ENCODE results near the gene TEX264.

Gene TEX264

GRCh38 chr3:51712511-51712931, 41.5 kb downstream of the TEX264 start:
- TF ChIP-seq ZNF8 (CRISPR knock-in tag; IDR thresholded peaks at IDR 0.05), result no peak
- TF ChIP-seq CSRNP3 (CRISPR knock-in tag; IDR thresholded peaks at IDR 0.05), result no peak
- no peak for ATAC-seq

- ATAC-seq, result no peak
- TF ChIP-seq ESRRG (CRISPR knock-in tag; IDR thresholded peaks at IDR 0.05) (no peak), TOX (CRISPR knock-in tag; IDR thresholded peaks at IDR 0.05; ENCODE audit: borderline replicate concordance) (no peak), RARB (CRISPR knock-in tag; IDR thresholded peaks at IDR 0.05) (no peak), SNAI2 (CRISPR knock-in tag; IDR thresholded peaks at IDR 0.05) (no peak), ZFP30 (CRISPR knock-in tag; IDR thresholded peaks at IDR 0.05) (no peak), PATZ1 (CRISPR knock-in tag; IDR thresholded peaks at IDR 0.05; ENCODE audit: borderline replicate concordance) (no peak), ISL1 (CRISPR knock-in tag; IDR thresholded peaks at IDR 0.05) (no peak), ZNF8 (CRISPR knock-in tag; IDR thresholded peaks at IDR 0.05) (no peak), CREB5 (CRISPR knock-in tag; IDR thresholded peaks at IDR 0.05; ENCODE audit: low read depth) (no peak)
Measured at GRCh38 chr3:51712963-51713362, 41.9 kb downstream of the TEX264 start.

- ATAC-seq, result no peak
- TF ChIP-seq TCF4 (CRISPR knock-in tag; IDR thresholded peaks at IDR 0.05; ENCODE audit: borderline replicate concordance), result no peak
- no peak for TF ChIP-seq TSHZ2 (CRISPR knock-in tag; IDR thresholded peaks at IDR 0.05)
- no peak for TF ChIP-seq PATZ1 (CRISPR knock-in tag; IDR thresholded peaks at IDR 0.05; ENCODE audit: borderline replicate concordance)
- no peak for TF ChIP-seq CSRNP3 (CRISPR knock-in tag; IDR thresholded peaks at IDR 0.05)
- TF ChIP-seq ESRRG (CRISPR knock-in tag; IDR thresholded peaks at IDR 0.05), result no peak
- no peak for TF ChIP-seq ZNF70 (CRISPR knock-in tag; IDR thresholded peaks at IDR 0.05)
- no peak for TF ChIP-seq OSR1 (CRISPR knock-in tag; IDR thresholded peaks at IDR 0.05)
- TF ChIP-seq ARNTL (CRISPR knock-in tag; IDR thresholded peaks at IDR 0.05; ENCODE audit: borderline replicate concordance, low read depth), result no peak
- no peak for TF ChIP-seq CSDC2 (CRISPR knock-in tag; IDR thresholded peaks at IDR 0.05)
- no peak for TF ChIP-seq ZFP30 (CRISPR knock-in tag; IDR thresholded peaks at IDR 0.05)
- TF ChIP-seq BACH2 (CRISPR knock-in tag; IDR thresholded peaks at IDR 0.05; ENCODE audit: borderline replicate concordance), result no peak
- TF ChIP-seq POU6F1 (CRISPR knock-in tag; IDR thresholded peaks at IDR 0.05; ENCODE audit: borderline replicate concordance, low read depth), result no peak
Measured at GRCh38 chr3:51715231-51715976, 44.4 kb downstream of the TEX264 start.

Data from SK-N-SH treated with all-trans-retinoic acid at 6 μM for 48 hours (cell line).